Mucosa of descending colon (tissue), 3 donors: ENCODE results near the gene ETNK1. TPM values are rescaled to one million over a fixed set of nuclear protein-coding genes. Genes with fewer than 3 reads are reported as not detected.

Source experiments
- ATAC-seq: fragments of 200-7000 bp; cut with Tn5 transposase; one replicate; pipeline ENCODE4 v1.9.1; 2020; ENCODE audit warnings: mild to moderate bottlenecking, moderate library complexity
- DNase-seq, 3 donors: peaks; one replicate each; pipeline ENCODE4 v3.0.0-alpha.2; 2020
- H3K36me3 ChIP-seq: fragments of 200-600 bp; one replicate; pipeline ENCODE4 v1.8.0; 2021; ENCODE audit warnings: low read depth, mild to moderate bottlenecking
- H3K4me1 ChIP-seq: fragments of 200-600 bp; one replicate; pipeline ENCODE4 v1.8.0; 2021; ENCODE audit warnings: low read depth, mild to moderate bottlenecking
- H3K4me3 ChIP-seq: fragments of 200-600 bp; one replicate; pipeline ENCODE4 v1.8.0; 2021; ENCODE audit warnings: mild to moderate bottlenecking
- H3K9me3 ChIP-seq: fragments of 200-600 bp; one replicate; pipeline ENCODE4 v1.8.0; 2021; ENCODE audit warnings: mild to moderate bottlenecking
- intact Hi-C, 2 donors: fragments of 100-400 bp; cut with DNase I in 1 of 2; cut with micrococcal nuclease in 1 of 2; formaldehyde crosslinking; loops; one replicate each; pipeline versions ENCODE4 v1.11.0 to v1.11.1; 2022; cut with DNase I, micrococcal nuclease
- total RNA-seq, 3 donors: library from RNA; stranded (reverse); fragmentation: NEBNext Ultra II Directional in 2 of 3; extraction: Animal tissue kit (Norgen Biotek cat#: 25700) in 2 of 3; gene quantifications; one replicate each; pipeline versions ENCODE4 v1.2.1 to v1.2.4, GENCODE V29; 2021 to 2023
- TF ChIP-seq, protein P1 (sequence below): fragments of 200-600 bp; IDR thresholded peaks from one replicate; pipeline ENCODE4 v1.8.0; 2022; ENCODE audit warnings: antibody characterized with exemption, mild to moderate bottlenecking
- donor health status: DM: no; HTN: no; CAD: no; lungs with moderate emphysema.
- donor health status: DM: no; HTN: no; CAD: no.
- donor health status: DM: no; HTN: yes; CAD: no.

ETNK1 gene
- total RNA-seq, 3 donors from 2014 or later: 81.3 to 166 (median 115) TPM

DNA sequence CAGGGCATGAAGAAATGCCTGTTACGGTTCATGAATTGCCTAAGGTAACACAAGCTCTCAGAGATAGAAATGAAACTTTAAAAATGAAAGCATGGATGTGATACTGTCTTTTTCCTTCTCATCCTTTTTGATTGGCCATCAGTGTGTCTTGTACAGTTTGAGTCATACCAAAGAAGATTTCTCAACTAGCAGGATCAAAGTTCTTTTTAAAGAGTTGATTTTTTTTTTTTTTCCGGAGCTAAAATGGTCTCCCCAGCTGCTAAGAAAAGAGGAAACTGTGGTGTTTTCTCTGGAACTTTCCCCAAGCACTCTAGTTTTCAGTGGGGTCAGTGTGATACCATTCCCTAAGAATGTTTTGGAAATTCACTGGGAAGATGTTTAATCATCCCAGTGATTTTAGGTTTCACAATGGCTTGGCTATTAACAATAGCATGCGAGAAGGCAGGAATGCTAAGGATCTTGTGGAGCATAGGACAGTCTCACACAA is 105.0 kb downstream of the ETNK1 start:
- peak; percentile 36 for ATAC-seq
- TF ChIP-seq, protein P1, sequence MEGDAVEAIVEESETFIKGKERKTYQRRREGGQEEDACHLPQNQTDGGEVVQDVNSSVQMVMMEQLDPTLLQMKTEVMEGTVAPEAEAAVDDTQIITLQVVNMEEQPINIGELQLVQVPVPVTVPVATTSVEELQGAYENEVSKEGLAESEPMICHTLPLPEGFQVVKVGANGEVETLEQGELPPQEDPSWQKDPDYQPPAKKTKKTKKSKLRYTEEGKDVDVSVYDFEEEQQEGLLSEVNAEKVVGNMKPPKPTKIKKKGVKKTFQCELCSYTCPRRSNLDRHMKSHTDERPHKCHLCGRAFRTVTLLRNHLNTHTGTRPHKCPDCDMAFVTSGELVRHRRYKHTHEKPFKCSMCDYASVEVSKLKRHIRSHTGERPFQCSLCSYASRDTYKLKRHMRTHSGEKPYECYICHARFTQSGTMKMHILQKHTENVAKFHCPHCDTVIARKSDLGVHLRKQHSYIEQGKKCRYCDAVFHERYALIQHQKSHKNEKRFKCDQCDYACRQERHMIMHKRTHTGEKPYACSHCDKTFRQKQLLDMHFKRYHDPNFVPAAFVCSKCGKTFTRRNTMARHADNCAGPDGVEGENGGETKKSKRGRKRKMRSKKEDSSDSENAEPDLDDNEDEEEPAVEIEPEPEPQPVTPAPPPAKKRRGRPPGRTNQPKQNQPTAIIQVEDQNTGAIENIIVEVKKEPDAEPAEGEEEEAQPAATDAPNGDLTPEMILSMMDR: no peak
- H3K36me3 ChIP-seq: no peaks in the 10 kb centered on the region
- no peaks in the 10 kb centered on the region for H3K4me1 ChIP-seq
- no peaks in the 10 kb centered on the region for H3K9me3 ChIP-seq
- no peak overlapping the region for H3K4me3 ChIP-seq
- intact Hi-C loops: no loop called here
- DNase-seq: no peak

DNA sequence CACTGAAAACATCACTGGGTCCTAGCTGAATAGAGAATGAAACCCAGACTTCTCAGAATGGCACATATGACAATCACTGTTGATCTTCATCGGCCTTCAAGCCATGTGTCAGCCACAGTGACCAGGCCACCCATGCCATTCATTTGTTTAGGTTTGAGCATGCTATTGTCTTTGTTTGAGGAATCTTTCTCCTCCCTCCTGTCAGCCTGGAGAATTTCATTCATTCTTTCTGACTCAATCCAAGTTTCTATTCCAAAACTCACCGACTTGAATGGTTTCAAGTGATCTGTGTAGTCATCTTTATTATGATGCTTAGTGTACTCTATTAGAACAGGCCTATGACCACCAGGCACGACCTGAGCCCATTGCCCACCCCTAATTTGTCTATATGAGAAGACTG is 106.3 kb downstream of the ETNK1 start:
- no peaks in the 10 kb centered on the region for H3K9me3 ChIP-seq
- ATAC-seq: no peak
- no peak overlapping the region for H3K4me3 ChIP-seq
- DNase-seq: no peak
- no peaks in the 10 kb centered on the region for H3K4me1 ChIP-seq
- TF ChIP-seq, protein P1: no peak
- no peaks in the 10 kb centered on the region for H3K36me3 ChIP-seq
- intact Hi-C loops: no loop called here

DNA sequence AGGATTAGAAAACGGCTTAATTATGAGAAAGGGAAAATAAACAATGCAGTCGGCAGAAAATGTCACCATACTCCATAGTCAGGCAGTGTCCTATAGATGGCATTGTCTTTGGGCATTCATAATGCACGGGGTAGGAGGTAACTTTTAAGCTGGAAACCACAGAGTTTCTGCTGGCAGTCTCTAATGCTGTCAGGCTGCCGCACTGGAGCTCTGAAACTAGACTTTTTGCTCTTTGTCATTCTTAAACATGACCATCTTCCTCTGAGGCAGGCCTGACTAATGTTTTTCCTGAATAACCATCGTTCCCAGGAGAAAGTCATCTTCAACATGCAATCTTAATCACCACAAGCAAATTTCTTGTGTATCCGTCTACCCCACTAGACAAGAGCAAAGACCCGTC is 108.8 kb downstream of the ETNK1 start:
- no peak for DNase-seq
- intact Hi-C loops: no loop called here
- no peak for ATAC-seq

DNA sequence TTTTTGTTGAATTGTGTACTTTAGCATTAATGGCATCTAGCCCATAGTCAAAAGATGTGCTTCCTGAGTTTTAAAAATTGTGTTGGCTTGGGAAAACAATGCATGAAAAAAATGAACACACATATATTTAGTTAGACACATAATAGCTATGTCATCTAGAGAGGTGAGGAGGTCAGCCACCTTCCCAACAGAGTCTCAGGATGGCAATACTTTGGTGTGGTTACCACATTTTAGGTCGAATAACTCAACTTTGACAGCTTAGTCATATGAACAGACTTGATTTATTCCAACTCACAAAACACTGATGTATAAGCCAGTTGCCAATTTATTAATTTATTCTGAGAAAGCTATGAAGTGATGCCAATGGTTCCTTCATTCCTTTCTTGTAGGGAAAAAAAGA is 114.0 kb downstream of the ETNK1 start:
- intact Hi-C loops: no loop called here
- H3K4me1 ChIP-seq: no peaks in the 10 kb centered on the region
- ATAC-seq (no peak), DNase-seq (no peak)
- no peaks in the 10 kb centered on the region for H3K36me3 ChIP-seq
- TF ChIP-seq, protein P1: no peak
- no peak overlapping the region for H3K4me3 ChIP-seq
- no peaks in the 10 kb centered on the region for H3K9me3 ChIP-seq

More for the DNA sequence above, 108.8 kb downstream of the ETNK1 start:
- TF ChIP-seq, protein P1: no peak
- Histone ChIP-seq H3K4me1 (no peaks in the 10 kb centered on the region), H3K9me3 (no peaks in the 10 kb centered on the region), H3K4me3 (no peak overlapping the region), H3K36me3 (no peaks in the 10 kb centered on the region)

Other genes with a start within 250 kb of the ETNK1 start
- 10 to 100 TPM; 56.3 to 68.6 (median 62.4) TPM for gene C2CD5, start 80.6 kb upstream of the ETNK1 start, total RNA-seq